Tongue (tissue), 2 donors: ENCODE measurements around the gene VKORC1. TPM values are rescaled to one million over a fixed set of nuclear protein-coding genes. Genes with fewer than 3 reads are reported as not detected.
A peak's percentile ranks its signal among the peaks of the same experiment; 100 is the strongest.

Source experiments
- DNase-seq: peaks from one replicate; pipeline ENCODE4 v3.0.0-alpha.2; 2015
- total RNA-seq: library from RNA; depleted of rRNA; stranded (reverse); fragments of >200 nt; gene quantifications from one replicate; pipeline ENCODE4 v1.2.3, GENCODE V29; 2014

The VKORC1 gene
- total RNA-seq, 1 donor from 2014 or later: 64.2 TPM

- no peak for DNase-seq
Measured at GRCh38 chr16:31082368-31083045, 12.1 kb downstream of the VKORC1 start.

- DNase-seq: no peak
Measured at GRCh38 chr16:31081428-31082351, 12.9 kb downstream of the VKORC1 start.

GRCh38 chr16:31080756-31081419, 13.7 kb downstream of the VKORC1 start:
- no peak for DNase-seq

GRCh38 chr16:31080035-31080629, 14.5 kb downstream of the VKORC1 start:
- DNase-seq: no peak

- DNase-seq: no peak
Measured at GRCh38 chr16:31079342-31079944, 15.2 kb downstream of the VKORC1 start.

- DNase-seq: no peak
Measured at GRCh38 chr16:31078597-31079341, 15.8 kb downstream of the VKORC1 start.

DNA sequence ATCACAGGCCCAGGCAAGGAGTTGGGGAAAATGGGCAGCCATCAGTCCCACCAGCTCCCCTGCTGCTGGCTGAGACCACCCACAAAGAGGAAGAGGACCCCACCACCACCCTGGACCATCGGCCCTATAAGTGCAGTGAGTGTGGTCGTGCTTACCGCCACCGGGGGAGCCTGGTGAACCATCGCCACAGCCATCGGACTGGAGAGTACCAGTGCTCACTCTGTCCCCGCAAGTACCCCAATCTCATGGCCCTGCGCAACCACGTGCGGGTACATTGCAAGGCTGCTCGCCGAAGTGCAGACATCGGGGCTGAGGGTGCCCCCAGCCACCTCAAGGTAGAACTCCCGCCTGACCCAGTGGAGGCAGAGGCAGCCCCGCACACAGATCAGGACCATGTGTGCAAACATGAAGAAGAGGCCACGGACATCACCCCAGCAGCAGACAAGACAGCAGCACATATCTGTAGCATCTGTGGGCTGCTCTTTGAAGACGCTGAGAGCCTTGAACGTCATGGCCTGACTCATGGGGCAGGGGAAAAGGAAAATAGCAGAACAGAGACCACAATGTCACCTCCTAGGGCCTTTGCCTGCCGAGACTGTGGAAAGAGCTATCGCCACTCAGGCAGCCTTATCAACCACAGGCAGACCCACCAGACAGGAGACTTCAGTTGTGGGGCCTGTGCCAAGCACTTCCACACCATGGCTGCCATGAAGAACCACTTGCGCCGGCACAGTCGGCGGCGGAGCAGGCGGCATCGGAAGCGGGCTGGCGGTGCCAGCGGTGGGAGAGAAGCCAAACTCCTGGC, 16.8 kb downstream of the VKORC1 start:
- DNase-seq: no peak

DNA sequence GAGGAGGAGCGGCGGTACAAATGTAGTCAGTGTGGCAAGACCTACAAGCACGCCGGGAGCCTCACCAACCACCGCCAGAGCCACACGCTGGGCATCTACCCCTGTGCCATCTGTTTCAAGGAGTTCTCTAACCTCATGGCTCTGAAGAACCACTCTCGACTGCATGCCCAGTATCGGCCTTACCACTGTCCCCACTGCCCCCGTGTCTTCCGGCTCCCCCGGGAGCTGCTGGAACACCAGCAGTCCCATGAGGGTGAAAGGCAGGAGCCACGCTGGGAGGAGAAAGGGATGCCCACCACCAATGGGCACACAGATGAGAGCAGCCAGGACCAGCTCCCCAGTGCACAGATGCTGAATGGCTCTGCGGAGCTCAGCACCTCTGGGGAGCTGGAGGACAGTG, 17.6 kb downstream of the VKORC1 start:
- no peak for DNase-seq

- no peak for DNase-seq
Measured at GRCh38 chr16:31076319-31076718, 18.3 kb downstream of the VKORC1 start.

- no peak for DNase-seq
Measured at GRCh38 chr16:31074814-31075183, 19.8 kb downstream of the VKORC1 start.

GRCh38 chr16:31073970-31074813, 20.4 kb downstream of the VKORC1 start, which contains the start of the genes ZNF646 and ZNF668:
ZNF646 (plus strand) TSS chr16:31074422; CDS start chr16:31076325, 1,903 bp downstream.
ZNF668 (minus strand) TSS chr16:31074240; CDS start chr16:31064459, 9,781 bp downstream.
- DNase-seq: peak; percentile 100

DNA sequence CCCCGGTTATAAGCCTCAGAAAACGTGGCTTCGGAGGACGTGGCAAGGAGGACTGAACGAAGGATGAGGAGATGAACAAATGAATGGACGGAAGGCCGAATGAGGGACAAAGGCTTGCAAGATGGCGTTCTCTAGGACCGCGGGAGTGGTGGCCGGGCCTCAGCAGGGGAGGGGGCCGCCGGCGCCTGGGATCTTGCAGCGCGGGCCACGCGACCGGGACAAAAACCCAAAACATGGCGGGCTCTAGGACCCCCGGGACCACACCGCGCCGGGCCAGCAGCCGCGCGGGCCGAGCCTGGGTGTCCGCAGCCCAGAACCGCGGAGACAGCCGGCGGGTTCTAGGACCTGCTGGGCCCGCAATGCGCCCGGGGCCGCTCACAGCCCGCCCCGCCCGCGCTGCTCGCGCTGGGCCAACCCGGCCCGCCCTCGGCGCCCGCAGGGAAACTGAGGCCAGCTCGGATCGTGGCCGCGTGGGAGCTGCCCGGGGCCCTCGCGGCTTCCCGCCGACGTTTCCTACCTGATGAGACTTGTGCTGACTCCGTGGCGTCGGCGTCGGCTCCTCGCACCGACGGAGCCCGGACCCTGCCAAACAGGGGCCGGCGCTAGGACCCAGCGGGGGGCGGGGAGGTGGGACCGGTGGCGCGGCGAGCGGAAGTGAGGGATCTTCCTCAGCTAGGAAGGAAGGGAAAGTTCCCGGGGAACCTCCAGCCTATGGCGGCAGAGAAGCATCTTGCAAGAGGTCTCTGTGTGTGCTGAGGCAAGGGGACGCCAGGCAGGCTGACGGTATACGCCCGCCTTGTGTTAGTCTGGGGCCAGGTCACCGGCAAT, 21.2 kb downstream of the VKORC1 start:
- DNase-seq: peak; percentile 97

DNA sequence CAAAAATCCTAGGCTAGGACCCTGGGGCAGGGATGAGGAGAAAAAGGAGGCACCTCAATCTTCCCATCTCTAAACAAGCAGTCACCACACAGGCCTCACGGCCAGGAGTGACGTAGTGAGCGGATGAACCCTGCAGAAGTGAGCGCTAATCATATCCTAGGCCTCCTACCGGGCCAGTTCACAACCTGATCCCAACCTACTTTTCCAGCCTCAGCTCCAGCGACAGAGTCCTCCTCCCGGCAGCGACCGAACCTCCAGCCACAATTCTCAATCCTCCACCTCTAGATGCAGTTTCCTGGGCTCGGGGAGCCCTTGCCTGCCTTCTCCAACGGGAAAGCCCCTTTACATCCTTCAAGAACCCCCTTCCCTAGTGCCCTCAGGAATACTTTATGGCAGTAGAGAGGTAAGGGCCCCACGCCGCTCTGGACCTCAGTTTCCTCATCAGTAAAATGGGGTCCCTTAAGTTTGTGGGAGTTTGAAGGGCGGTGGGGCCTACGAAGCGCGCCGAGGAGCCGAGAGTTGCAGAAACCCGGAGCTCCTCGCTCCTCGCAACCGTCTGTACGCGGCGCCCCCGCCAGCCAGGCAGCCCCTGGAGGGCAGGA, 22.0 kb downstream of the VKORC1 start:
- DNase-seq: peak; percentile 51

- DNase-seq: peak; percentile 97
Measured at GRCh38 chr16:31071861-31072260, 22.7 kb downstream of the VKORC1 start.

GRCh38 chr16:31067342-31067741, 27.3 kb downstream of the VKORC1 start:
- DNase-seq: no peak

GRCh38 chr16:31064882-31065461, 29.6 kb downstream of the VKORC1 start:
- peak; percentile 97 for DNase-seq

GRCh38 chr16:31063843-31064611, 30.6 kb downstream of the VKORC1 start:
- no peak for DNase-seq
